ENCODE results near the gene ADRA2C. TPM values are rescaled to one million over a fixed set of nuclear protein-coding genes. Genes with fewer than 3 reads are reported as not detected.
"Not testable (repeated sequence)": the region's sequence is repeated elsewhere in the genome, so short reads cannot be mapped to it uniquely, and the experiment has no call there.

ADRA2C gene
- total RNA-seq, 1 experiment from 2014 or later: 2.4 TPM

GRCh38 chr4:3814053-3814570, 47.9 kb downstream of the ADRA2C start:
- Mint-ChIP-seq H3K27me3 (ENCODE audit: unreplicated experiment) (peaks cover 26% of the 10 kb centered on the region), H3K27ac (ENCODE audit: unreplicated experiment) (no peak overlapping the region), H3K36me3 (ENCODE audit: insufficient read depth, unreplicated experiment) (no peaks in the 10 kb centered on the region), H3K9me3 (ENCODE audit: low read depth, unreplicated experiment) (no peaks in the 10 kb centered on the region), H3K4me3 (ENCODE audit: low read depth, unreplicated experiment) (no peak overlapping the region), H3K4me1 (ENCODE audit: low read depth, unreplicated experiment) (no peaks in the 10 kb centered on the region)
- no peak for DNase-seq
- BruUV-seq (replicated peaks): no TSS peak
- intact Hi-C loops (cut with micrococcal nuclease; ENCODE audit: unreplicated experiment): no loop called here
- CTCF ChIA-PET: no interaction called here
- no peak for TF ChIP-seq CTCF (IDR thresholded peaks at IDR 0.05; ENCODE audit: unreplicated experiment)

GRCh38 chr4:3814838-3815237, 48.7 kb downstream of the ADRA2C start:
- not testable (repeated sequence) for H3K9me3 Mint-ChIP-seq (ENCODE audit: low read depth, unreplicated experiment)

GRCh38 chr4:3816256-3816825, 50.2 kb downstream of the ADRA2C start:
- CTCF ChIA-PET: interaction anchor here (0.5 kb wide), 1 partner anchor 64 kb away, joined by 4 read pairs; no protein-coding TSS in a partner anchor
- H3K27me3 Mint-ChIP-seq (ENCODE audit: unreplicated experiment): peaks cover 36% of the 10 kb centered on the region

More at GRCh38 chr4:3814838-3815237, 48.7 kb downstream of the ADRA2C start:
- H3K27me3 Mint-ChIP-seq (ENCODE audit: unreplicated experiment): peaks cover 26% of the 10 kb centered on the region
- H3K4me1 Mint-ChIP-seq (ENCODE audit: low read depth, unreplicated experiment); BruUV-seq (replicated peaks); H3K27ac Mint-ChIP-seq (ENCODE audit: unreplicated experiment); H3K4me3 Mint-ChIP-seq (ENCODE audit: low read depth, unreplicated experiment); H3K36me3 Mint-ChIP-seq (ENCODE audit: insufficient read depth, unreplicated experiment); DNase-seq; intact Hi-C loops (cut with micrococcal nuclease; ENCODE audit: unreplicated experiment); CTCF ChIA-PET: not testable (repeated sequence)

GRCh38 chr4:3816983-3817960, 51.1 kb downstream of the ADRA2C start:
- H3K27ac Mint-ChIP-seq (ENCODE audit: unreplicated experiment): no peak overlapping the region
- CTCF ChIA-PET: no interaction called here
- BruUV-seq (replicated peaks): no TSS peak

More at GRCh38 chr4:3816256-3816825, 50.2 kb downstream of the ADRA2C start:
- TF ChIP-seq CTCF (IDR thresholded peaks at IDR 0.05; ENCODE audit: unreplicated experiment): no peak
- H3K4me3 Mint-ChIP-seq (ENCODE audit: low read depth, unreplicated experiment): no peak overlapping the region
- no peak for DNase-seq
- no peak overlapping the region for H3K27ac Mint-ChIP-seq (ENCODE audit: unreplicated experiment)
- H3K9me3 Mint-ChIP-seq (ENCODE audit: low read depth, unreplicated experiment): no peaks in the 10 kb centered on the region
- H3K36me3 Mint-ChIP-seq (ENCODE audit: insufficient read depth, unreplicated experiment): no peaks in the 10 kb centered on the region
- no peaks in the 10 kb centered on the region for H3K4me1 Mint-ChIP-seq (ENCODE audit: low read depth, unreplicated experiment)
- intact Hi-C loops (cut with micrococcal nuclease; ENCODE audit: unreplicated experiment): no loop called here
- no TSS peak for BruUV-seq (replicated peaks)

More at GRCh38 chr4:3816983-3817960, 51.1 kb downstream of the ADRA2C start:
- intact Hi-C loops (cut with micrococcal nuclease; ENCODE audit: unreplicated experiment): no loop called here
- no peak for DNase-seq
- H3K36me3 Mint-ChIP-seq (ENCODE audit: insufficient read depth, unreplicated experiment): no peaks in the 10 kb centered on the region
- H3K9me3 Mint-ChIP-seq (ENCODE audit: low read depth, unreplicated experiment): no peaks in the 10 kb centered on the region
- no peaks in the 10 kb centered on the region for H3K4me1 Mint-ChIP-seq (ENCODE audit: low read depth, unreplicated experiment)
- no peak overlapping the region for H3K4me3 Mint-ChIP-seq (ENCODE audit: low read depth, unreplicated experiment)
- peaks cover 45% of the 10 kb centered on the region for H3K27me3 Mint-ChIP-seq (ENCODE audit: unreplicated experiment)
- no peak for TF ChIP-seq CTCF (IDR thresholded peaks at IDR 0.05; ENCODE audit: unreplicated experiment)

Other genes with a start within 250 kb of the ADRA2C start
- gene LRPAP1, start 234.0 kb upstream of the ADRA2C start, total RNA-seq (2022): 88.5 and 97.3 TPM in 2 replicates

Data from Calu3 (cell line).